Gastrocnemius medialis (tissue), 4 donors: ENCODE measurements around the gene ZNRD2. TPM values are rescaled to one million over a fixed set of nuclear protein-coding genes. Genes with fewer than 3 reads are reported as not detected.

Source experiments
- ATAC-seq, 2 donors: fragments of 150-250 bp; one replicate each; pipeline ENCODE4 v1.9.1; 2016
- DNase-seq, 2 donors: peaks; one replicate each; pipeline ENCODE4 v3.0.0-alpha.2; 2019
- H3K27ac ChIP-seq, 4 donors: fragments of 200-600 bp; sonication (generic); 1 replicate in 1 of 4; 2 replicates in 3 of 4; pipeline ENCODE4 v1.5.1; 2016 to 2018; ENCODE audit warnings: mild to moderate bottlenecking in 2 of 4, moderate library complexity in 1 of 4
- H3K27me3 ChIP-seq, 3 donors: fragments of 200-600 bp; sonication (generic) in 2 of 3; 1 replicate in 1 of 3; 2 replicates in 2 of 3; pipeline versions ENCODE4 v1.5.1 to v1.6.0; 2016 to 2019; ENCODE audit warnings: mild to moderate bottlenecking in 1 of 3, moderate library complexity in 1 of 3
- H3K36me3 ChIP-seq, 2 donors: fragments of 200-600 bp; sonication (generic) in 1 of 2; one replicate each; pipeline ENCODE4 v1.5.1; 2017 to 2018
- H3K4me1 ChIP-seq, 2 donors: fragments of 200-600 bp; sonication (generic) in 1 of 2; one replicate each; pipeline ENCODE4 v1.5.1; 2016 to 2017; ENCODE audit warnings: mild to moderate bottlenecking in 2 of 2
- H3K4me3 ChIP-seq, 4 donors: fragments of 200-600 bp; sonication (generic) in 3 of 4; 1 replicate in 1 of 4; 2 replicates in 3 of 4; pipeline ENCODE4 v1.5.1; 2016 to 2019; ENCODE audit warnings: mild to moderate bottlenecking in 2 of 4
- H3K9me3 ChIP-seq, 3 donors: fragments of 200-600 bp; sonication (generic) in 2 of 3; 1 replicate in 1 of 3; 2 replicates in 2 of 3; pipeline ENCODE4 v1.5.1; 2016 to 2019
- CTCF ChIP-seq, 5 experiments: fragments of 450-650 bp in 3 of 5; fragments of 200-600 bp in 2 of 5; sonication (generic) in 2 of 5; IDR thresholded peaks in 4 of 5; conservative IDR thresholded peaks in 1 of 5; 1 replicate in 4 of 5; 2 replicates in 1 of 5; pipeline ENCODE4 v1.5.1; 2016 to 2019; ENCODE audit warnings: antibody characterized with exemption in 5 of 5, mild to moderate bottlenecking in 3 of 5, moderate library complexity in 3 of 5
- POLR2A ChIP-seq, 2 donors: fragments of 450-650 bp; IDR thresholded peaks; one replicate each; pipeline ENCODE4 v1.6.1; 2017; ENCODE audit warnings: antibody characterized with exemption in 2 of 2, mild to moderate bottlenecking in 2 of 2, moderate library complexity in 2 of 2
- in situ Hi-C, 4 donors: fragments of 200-750 bp; cut with MboI; loops; one replicate each; pipeline versions ENCODE4 v1.15.0 to v1.8.0; 2017; ENCODE audit warnings: low sequenced_read_pairs in 4 of 4
- intact Hi-C: fragments of 100-400 bp; cut with DNase I; formaldehyde crosslinking; loops from one replicate; pipeline ENCODE4 v1.15.1; 2023; ENCODE audit warnings: low total_unique reads
- total RNA-seq, 4 donors: library from RNA; depleted of rRNA; stranded (reverse); fragments of >200 nt; gene quantifications; one replicate each; pipeline versions ENCODE4 v1.1.0 to v1.2.3, GENCODE V29; 2016

ZNRD2 gene
- total RNA-seq, 4 donors from 2014 or later, result 54.7 to 99.4 (median 75.3) TPM

GRCh38 chr11:65529475-65530156, 40.7 kb upstream of the ZNRD2 start:
- no peak overlapping the region for H3K4me3 ChIP-seq
- peaks cover 10 to 18% of the 10 kb centered on the region in 2 donors for H3K4me1 ChIP-seq
- TF ChIP-seq CTCF (IDR thresholded peaks at IDR 0.05 in 4 of 5, conservative IDR thresholded peaks at IDR 0.05 in 1 of 5) (no peak), POLR2A (IDR thresholded peaks at IDR 0.05) (no peak)
- peaks cover 0 to 73% of the 10 kb centered on the region in 2 donors for H3K36me3 ChIP-seq
- no peaks in the 10 kb centered on the region for H3K27me3 ChIP-seq
- no peaks in the 10 kb centered on the region for H3K9me3 ChIP-seq
- DNase-seq (no peak), ATAC-seq (no peak)
- intact Hi-C loops, result no loop called here
- in situ Hi-C loops, result no loop called here
- no peak overlapping the region for H3K27ac ChIP-seq

GRCh38 chr11:65530157-65530496, 40.1 kb upstream of the ZNRD2 start:
- Histone ChIP-seq H3K4me1 (peaks cover 10 to 18% of the 10 kb centered on the region in 2 donors), H3K27me3 (no peaks in the 10 kb centered on the region), H3K27ac (no peak overlapping the region), H3K4me3 (no peak overlapping the region), H3K9me3 (no peaks in the 10 kb centered on the region), H3K36me3 (peaks cover 0 to 73% of the 10 kb centered on the region in 2 donors)
- intact Hi-C loops, result no loop called here
- no peak for TF ChIP-seq CTCF (IDR thresholded peaks at IDR 0.05 in 4 of 5, conservative IDR thresholded peaks at IDR 0.05 in 1 of 5)
- in situ Hi-C loops, result no loop called here
- no peak for DNase-seq
- ATAC-seq, result no peak

DNA sequence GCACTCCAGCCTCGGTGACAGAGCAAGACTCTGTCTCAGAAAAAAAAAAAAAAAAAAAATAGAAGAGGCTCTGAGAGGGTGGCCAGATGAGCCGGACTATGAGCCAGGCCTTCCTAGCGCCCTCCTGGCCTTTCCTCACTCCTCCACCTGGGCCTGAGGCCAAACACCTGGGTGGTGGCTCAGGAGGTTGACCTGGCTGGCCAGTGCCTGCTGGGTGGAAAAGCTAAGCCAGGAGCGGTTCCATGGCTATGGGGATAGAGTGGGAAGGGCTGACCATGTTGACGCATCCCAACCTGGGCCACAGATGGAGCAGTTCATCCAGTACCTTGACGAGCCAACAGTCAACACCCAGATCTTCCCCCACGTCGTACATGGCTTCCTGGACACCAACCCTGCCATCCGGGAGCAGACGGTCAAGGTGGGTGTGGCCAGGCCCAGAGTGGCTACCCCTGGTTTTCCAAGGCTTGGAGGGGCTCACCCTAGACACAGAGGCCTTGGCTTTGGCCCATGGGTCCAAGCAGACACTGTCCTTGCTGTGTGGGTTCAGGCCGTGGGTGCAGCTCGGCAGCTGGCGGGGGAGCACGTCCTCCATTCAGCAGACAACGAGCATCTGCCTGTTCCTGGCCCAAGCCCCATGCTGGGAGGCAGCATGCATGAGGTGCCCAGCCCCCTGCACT, 37.8 kb upstream of the ZNRD2 start:
- Histone ChIP-seq H3K4me1 (peaks cover 0 to under 1% of the 10 kb centered on the region in 2 donors), H3K27ac (no peak overlapping the region), H3K36me3 (peaks cover 0 to 73% of the 10 kb centered on the region in 2 donors), H3K27me3 (no peaks in the 10 kb centered on the region), H3K9me3 (no peaks in the 10 kb centered on the region), H3K4me3 (no peak overlapping the region)
- in situ Hi-C loops (no loop called here), intact Hi-C loops (no loop called here)
- TF ChIP-seq CTCF (IDR thresholded peaks at IDR 0.05 in 4 of 5, conservative IDR thresholded peaks at IDR 0.05 in 1 of 5) (no peak), POLR2A (IDR thresholded peaks at IDR 0.05) (no peak)
- DNase-seq (no peak), ATAC-seq (no peak)

DNA sequence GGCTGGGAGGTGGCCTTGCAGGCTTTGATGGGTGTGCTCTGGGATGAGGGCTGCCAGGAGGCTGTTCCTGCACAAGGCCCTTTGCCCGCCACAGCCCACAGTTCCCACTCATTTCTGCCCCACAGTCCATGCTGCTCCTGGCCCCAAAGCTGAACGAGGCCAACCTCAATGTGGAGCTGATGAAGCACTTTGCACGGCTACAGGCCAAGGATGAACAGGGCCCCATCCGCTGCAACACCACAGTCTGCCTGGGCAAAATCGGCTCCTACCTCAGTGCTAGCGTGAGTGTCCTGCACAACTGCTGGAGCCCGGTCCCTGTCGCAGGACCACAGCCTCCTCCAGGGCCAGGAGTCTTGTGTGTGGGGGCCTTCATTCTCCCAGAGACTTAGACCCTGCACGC, 35.2 kb upstream of the ZNRD2 start:
- Histone ChIP-seq H3K27me3 (no peaks in the 10 kb centered on the region), H3K27ac (no peak overlapping the region), H3K4me1 (peaks cover 0 to under 1% of the 10 kb centered on the region in 2 donors), H3K9me3 (no peaks in the 10 kb centered on the region), H3K4me3 (no peak overlapping the region), H3K36me3 (peaks cover 0 to 61% of the 10 kb centered on the region in 2 donors)
- no peak for TF ChIP-seq CTCF (IDR thresholded peaks at IDR 0.05 in 4 of 5, conservative IDR thresholded peaks at IDR 0.05 in 1 of 5)
- TF ChIP-seq POLR2A (IDR thresholded peaks at IDR 0.05), result no peak
- DNase-seq (no peak), ATAC-seq (no peak)
- intact Hi-C loops (no loop called here), in situ Hi-C loops (no loop called here)
